M059J (cell line): ENCODE results near the gene PADI3. TPM values are rescaled to one million over a fixed set of nuclear protein-coding genes. Genes with fewer than 3 reads are reported as not detected.

Experiments
- DNase-seq: peaks from one replicate; pipeline ENCODE4 v3.0.0-alpha.2; 2012; ENCODE audit warnings: low read depth
- total RNA-seq: library from RNA; depleted of rRNA; stranded (reverse); fragments of >200 nt; shearing (Covaris generic); gene quantifications from 2 replicates; pipeline ENCODE4 v1.2.3, GENCODE V29; 2014

PADI3 gene
- total RNA-seq, 1 experiment from 2014 or later: 5.3 TPM

GRCh38 chr1:17272066-17272465 lies 23.2 kb downstream of the PADI3 start:
- DNase-seq: no peak

GRCh38 chr1:17272646-17273045 lies 23.7 kb downstream of the PADI3 start:
- no peak for DNase-seq

GRCh38 chr1:17273096-17273495 lies 24.2 kb downstream of the PADI3 start:
- no peak for DNase-seq

GRCh38 chr1:17274186-17275170 lies 25.6 kb downstream of the PADI3 start:
- peak; percentile 77 for DNase-seq

GRCh38 chr1:17276568-17276967 lies 27.7 kb downstream of the PADI3 start:
- DNase-seq: peak; percentile 98

- no peak for DNase-seq
Measured at GRCh38 chr1:17277511-17278159, 28.7 kb downstream of the PADI3 start.

- DNase-seq: peak; percentile 45
Measured at GRCh38 chr1:17278996-17279830, 30.3 kb downstream of the PADI3 start.

- DNase-seq: no peak
Measured at GRCh38 chr1:17280436-17280835, 31.5 kb downstream of the PADI3 start.

- DNase-seq: no peak
Measured at GRCh38 chr1:17280894-17281293, 32.0 kb downstream of the PADI3 start.

GRCh38 chr1:17281775-17282181 lies 32.9 kb downstream of the PADI3 start:
- DNase-seq: no peak

GRCh38 chr1:17282836-17283235 lies 33.9 kb downstream of the PADI3 start:
- no peak for DNase-seq

- DNase-seq: no peak
Measured at GRCh38 chr1:17286646-17287045, 37.7 kb downstream of the PADI3 start.

GRCh38 chr1:17287130-17287776 lies 38.4 kb downstream of the PADI3 start:
- DNase-seq: peak; percentile 97

- peak; percentile 92 for DNase-seq
Measured at GRCh38 chr1:17289721-17290120, 40.8 kb downstream of the PADI3 start.

GRCh38 chr1:17290553-17290952 lies 41.7 kb downstream of the PADI3 start:
- no peak for DNase-seq

GRCh38 chr1:17292299-17293160 lies 43.6 kb downstream of the PADI3 start:
- peak; percentile 62 for DNase-seq

- DNase-seq: peak; percentile 41
Measured at GRCh38 chr1:17293681-17294425, 45.0 kb downstream of the PADI3 start.

GRCh38 chr1:17295292-17295691 lies 46.4 kb downstream of the PADI3 start:
- DNase-seq: no peak

- no peak for DNase-seq
Measured at GRCh38 chr1:17296086-17296485, 47.2 kb downstream of the PADI3 start.

- DNase-seq: no peak
Measured at GRCh38 chr1:17297991-17298390, 49.1 kb downstream of the PADI3 start.
